ENCODE results near the gene HSPG2.

Gene HSPG2

GRCh38 chr1:21842606-21843162, 94.4 kb downstream of the HSPG2 start:
- no peak overlapping the region for H3K4me3 ChIP-seq (ENCODE audit: low read depth, low read length)
- no peak for TF ChIP-seq CTCF (IDR thresholded peaks at IDR 0.05; ENCODE audit: low read depth, low read length, missing control alignments)
- H3K36me3 ChIP-seq (replicated peaks) = peaks cover 62% of the 10 kb centered on the region
- H3K27me3 ChIP-seq (replicated peaks) = no peaks in the 10 kb centered on the region
- in situ Hi-C loops (cut with HindIII; ENCODE audit: low pct_ligation_motif_present, low sequenced_read_pairs) = no loop called here
- no peak for DNase-seq
- H3K27ac ChIP-seq = no peak overlapping the region

GRCh38 chr1:21841852-21842466, 95.2 kb downstream of the HSPG2 start:
- in situ Hi-C loops (cut with HindIII; ENCODE audit: low pct_ligation_motif_present, low sequenced_read_pairs) = no loop called here
- Histone ChIP-seq H3K36me3 (replicated peaks) (peaks cover 58% of the 10 kb centered on the region), H3K27ac (no peak overlapping the region), H3K27me3 (replicated peaks) (no peaks in the 10 kb centered on the region), H3K4me3 (ENCODE audit: low read depth, low read length) (no peak overlapping the region)
- no peak for TF ChIP-seq CTCF (IDR thresholded peaks at IDR 0.05; ENCODE audit: low read depth, low read length, missing control alignments)
- no peak for DNase-seq

GRCh38 chr1:21840981-21841380, 96.1 kb downstream of the HSPG2 start:
- DNase-seq = no peak

GRCh38 chr1:21839337-21840037, 97.6 kb downstream of the HSPG2 start:
- H3K4me3 ChIP-seq (ENCODE audit: low read depth, low read length) = no peak overlapping the region
- in situ Hi-C loops (cut with HindIII; ENCODE audit: low pct_ligation_motif_present, low sequenced_read_pairs) = no loop called here
- DNase-seq = no peak
- peaks cover 73% of the 10 kb centered on the region for H3K36me3 ChIP-seq (replicated peaks)
- no peaks in the 10 kb centered on the region for H3K27me3 ChIP-seq (replicated peaks)
- H3K27ac ChIP-seq = no peak overlapping the region
- TF ChIP-seq CTCF (IDR thresholded peaks at IDR 0.05; ENCODE audit: low read depth, low read length, missing control alignments) = no peak

More at GRCh38 chr1:21840981-21841380, 96.1 kb downstream of the HSPG2 start:
- Histone ChIP-seq H3K27me3 (replicated peaks) (no peaks in the 10 kb centered on the region), H3K36me3 (replicated peaks) (peaks cover 60% of the 10 kb centered on the region), H3K4me3 (ENCODE audit: low read depth, low read length) (no peak overlapping the region), H3K27ac (no peak overlapping the region)
- no peak for TF ChIP-seq CTCF (IDR thresholded peaks at IDR 0.05; ENCODE audit: low read depth, low read length, missing control alignments)
- in situ Hi-C loops (cut with HindIII; ENCODE audit: low pct_ligation_motif_present, low sequenced_read_pairs) = no loop called here

GRCh38 chr1:21838359-21839157, 98.6 kb downstream of the HSPG2 start:
- Histone ChIP-seq H3K27me3 (replicated peaks) (no peaks in the 10 kb centered on the region), H3K27ac (no peak overlapping the region), H3K36me3 (replicated peaks) (peaks cover 75% of the 10 kb centered on the region), H3K4me3 (ENCODE audit: low read depth, low read length) (no peak overlapping the region)
- DNase-seq = no peak
- no peak for TF ChIP-seq CTCF (IDR thresholded peaks at IDR 0.05; ENCODE audit: low read depth, low read length, missing control alignments)
- in situ Hi-C loops (cut with HindIII; ENCODE audit: low pct_ligation_motif_present, low sequenced_read_pairs) = no loop called here
